Posterior vena cava (tissue), 2 donors: ENCODE measurements around the gene CDKL1. TPM values are rescaled to one million over a fixed set of nuclear protein-coding genes. Genes with fewer than 3 reads are reported as not detected.
A peak's percentile ranks its signal among the peaks of the same experiment; 100 is the strongest.

Source experiments
- DNase-seq: peaks from one replicate; pipeline ENCODE4 v3.0.0-alpha.2; 2020; ENCODE audit warnings: low spot score
- intact Hi-C, 2 donors: fragments of 100-400 bp; cut with DNase I; formaldehyde crosslinking; loops; one replicate each; pipeline versions ENCODE4 v1.14.1 to v1.14.2; 2022 to 2023
- microRNA-seq, 2 donors: library from miRNA; unstranded; fragments of <30 nt; microRNA quantifications; one replicate each; pipeline ENCODE4 v1.2.0, GENCODE V29; 2020 to 2021; ENCODE audit warnings: borderline microRNAs expressed in 2 of 2
- total RNA-seq, 2 donors: library from RNA; stranded (reverse); fragmentation: NEBNext Ultra II Directional; extraction: Animal tissue kit (Norgen Biotek cat#: 25700); gene quantifications; one replicate each; pipeline ENCODE4 v1.2.1, GENCODE V29; 2021
- donor health status: DM: yes; HTN: yes; CAD: no.
- donor health status: DM: yes; HTN: yes; CAD: no.

The CDKL1 gene
- total RNA-seq, 2 donors from 2014 or later = 10.2 to 17.4 TPM

GRCh38 chr14:50311972-50312733 lies 84.5 kb downstream of the CDKL1 start, which contains the start of the genes DMAC2L and L2HGDH:
DMAC2L (plus strand) TSS chr14:50312324; CDS start chr14:50321488, 9,164 bp downstream.
L2HGDH (minus strand) TSS chr14:50312229; CDS start chr14:50312150, 79 bp downstream.
- intact Hi-C loops = no loop called here
- DNase-seq = peak; percentile 97

GRCh38 chr14:50311337-50311971 lies 85.2 kb downstream of the CDKL1 start:
- DNase-seq = no peak
- intact Hi-C loops = no loop called here

GRCh38 chr14:50310445-50310844 lies 86.2 kb downstream of the CDKL1 start:
- intact Hi-C loops = no loop called here

GRCh38 chr14:50308363-50308915 lies 88.2 kb downstream of the CDKL1 start:
- intact Hi-C loops = no loop called here

More at GRCh38 chr14:50310445-50310844, 86.2 kb downstream of the CDKL1 start:
- DNase-seq = no peak

GRCh38 chr14:50303744-50304471 lies 92.8 kb downstream of the CDKL1 start:
- intact Hi-C loops = no loop called here
- no peak for DNase-seq

More at GRCh38 chr14:50308363-50308915, 88.2 kb downstream of the CDKL1 start:
- DNase-seq = no peak

- no peak for DNase-seq
- intact Hi-C loops = no loop called here
Measured at GRCh38 chr14:50301914-50302313, 94.8 kb downstream of the CDKL1 start.

- DNase-seq = no peak
- intact Hi-C loops = no loop called here
Measured at GRCh38 chr14:50299585-50299984, 97.1 kb downstream of the CDKL1 start.

- DNase-seq = no peak
- intact Hi-C loops = no loop called here
Measured at GRCh38 chr14:50290306-50290705, 106.4 kb downstream of the CDKL1 start.

- DNase-seq = no peak
Measured at GRCh38 chr14:50288146-50288545, 108.5 kb downstream of the CDKL1 start.

GRCh38 chr14:50285861-50286260 lies 110.8 kb downstream of the CDKL1 start:
- no peak for DNase-seq
- intact Hi-C loops = no loop called here

More at GRCh38 chr14:50288146-50288545, 108.5 kb downstream of the CDKL1 start:
- intact Hi-C loops = no loop called here

Small RNA genes within 50 kb of the gene (microRNA-seq; reads per million reads assigned to microRNA genes)
- 0 reads per million in 2 donors for gene MIR4504

Other genes with a start within 250 kb of the CDKL1 start
- gene SOS2, start 165.3 kb downstream of the CDKL1 start, total RNA-seq = 10 to 100 TPM; 41.2 to 43.8 TPM
- gene L2HGDH, start 84.7 kb downstream of the CDKL1 start, total RNA-seq = 1 to 10 TPM; 3.3 to 3.6 TPM
- gene DMAC2L, start 84.6 kb downstream of the CDKL1 start, total RNA-seq = 10 to 100 TPM; 12.0 to 13.4 TPM
- 10 to 100 TPM; 44.9 to 48.4 TPM for gene MAP4K5, start 135.7 kb upstream of the CDKL1 start, total RNA-seq
- gene ATL1, start 163.3 kb upstream of the CDKL1 start, total RNA-seq = 10 to 100 TPM; 13.3 to 16.0 TPM